Stomach smooth muscle (tissue), 2 donors: ENCODE measurements around the gene WASF3.

Experiments used
- H3K27ac ChIP-seq: one replicate; pipeline ENCODE4 v1.7.0; 2013; ENCODE audit warnings: mild to moderate bottlenecking, low read length, inconsistent platforms
- H3K27me3 ChIP-seq, 2 donors: one replicate each; pipeline ENCODE4 v1.7.0; 2013; ENCODE audit warnings: low read length in 2 of 2; ENCODE audit not compliant: insufficient read depth in 2 of 2, control insufficient read depth in 1 of 2
- H3K36me3 ChIP-seq, 2 donors: one replicate each; pipeline ENCODE4 v1.7.0; 2013; ENCODE audit warnings: low read length in 2 of 2; ENCODE audit not compliant: control insufficient read depth in 2 of 2, insufficient read depth in 2 of 2
- H3K4me1 ChIP-seq: one replicate; pipeline ENCODE4 v1.7.0; 2013; ENCODE audit warnings: low read length; ENCODE audit not compliant: control insufficient read depth, insufficient read depth
- H3K4me3 ChIP-seq, 2 donors: one replicate each; pipeline ENCODE4 v1.7.0; 2013; ENCODE audit warnings: low read length in 2 of 2
- H3K9ac ChIP-seq, 2 donors: one replicate each; pipeline ENCODE4 v1.7.0; 2013; ENCODE audit warnings: low read length in 2 of 2, mild to moderate bottlenecking in 1 of 2
- H3K9me3 ChIP-seq, 2 donors: one replicate each; pipeline ENCODE4 v1.7.0; 2013; ENCODE audit warnings: low read length in 2 of 2; ENCODE audit not compliant: control insufficient read depth in 2 of 2
- donor health status: healthy.
- donor health status: Pancreatic carcinoma.

The WASF3 gene

DNA sequence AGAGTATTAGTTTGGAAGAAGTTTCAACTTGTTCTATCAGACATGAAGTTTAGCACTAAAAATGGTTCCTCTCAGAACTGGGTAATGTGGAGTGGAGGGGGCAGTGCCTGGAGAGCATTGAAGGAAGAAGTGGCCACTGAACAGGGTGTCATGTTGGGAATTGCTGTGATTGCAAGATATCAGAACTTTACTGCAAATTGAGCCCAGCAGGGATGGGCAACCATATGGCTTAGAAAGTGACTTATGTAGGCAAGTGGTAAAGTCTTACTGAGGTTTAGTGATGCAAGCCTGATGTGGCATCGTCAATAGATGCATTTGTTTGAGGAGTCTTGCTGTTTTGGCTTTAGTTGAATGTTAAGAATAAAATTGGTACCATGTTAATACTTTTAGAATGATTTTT lies 31.7 kb downstream of the WASF3 start:
- H3K27me3 ChIP-seq: no peaks in the 10 kb centered on the region
- H3K4me3 ChIP-seq: no peak overlapping the region
- no peaks in the 10 kb centered on the region for H3K36me3 ChIP-seq
- no peaks in the 10 kb centered on the region for H3K4me1 ChIP-seq
- no peak overlapping the region for H3K9ac ChIP-seq
- no peaks in the 10 kb centered on the region for H3K9me3 ChIP-seq
- no peak overlapping the region for H3K27ac ChIP-seq

DNA sequence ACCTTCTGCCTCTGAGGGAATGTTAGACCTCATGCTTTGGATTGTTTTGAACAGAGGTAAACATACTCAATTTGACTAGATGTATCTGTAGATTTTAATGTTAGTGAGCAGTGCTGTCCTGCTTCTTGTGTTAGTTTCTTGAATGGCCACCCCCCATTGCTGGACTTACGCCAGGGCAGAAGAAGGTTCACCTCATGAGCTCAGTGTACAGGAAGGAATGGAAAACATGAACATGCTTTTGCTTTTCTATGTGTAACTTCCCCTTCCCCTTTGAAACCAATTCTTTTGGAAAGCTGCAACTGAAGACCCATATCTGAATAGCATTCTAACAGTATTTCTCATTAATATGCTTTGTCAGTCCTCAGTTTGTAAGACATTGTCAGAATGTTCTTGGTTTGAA lies 32.3 kb downstream of the WASF3 start:
- no peak overlapping the region for H3K9ac ChIP-seq
- no peaks in the 10 kb centered on the region for H3K9me3 ChIP-seq
- no peaks in the 10 kb centered on the region for H3K27me3 ChIP-seq
- H3K36me3 ChIP-seq: no peaks in the 10 kb centered on the region
- H3K4me1 ChIP-seq: no peaks in the 10 kb centered on the region
- no peak overlapping the region for H3K4me3 ChIP-seq
- no peak overlapping the region for H3K27ac ChIP-seq

DNA sequence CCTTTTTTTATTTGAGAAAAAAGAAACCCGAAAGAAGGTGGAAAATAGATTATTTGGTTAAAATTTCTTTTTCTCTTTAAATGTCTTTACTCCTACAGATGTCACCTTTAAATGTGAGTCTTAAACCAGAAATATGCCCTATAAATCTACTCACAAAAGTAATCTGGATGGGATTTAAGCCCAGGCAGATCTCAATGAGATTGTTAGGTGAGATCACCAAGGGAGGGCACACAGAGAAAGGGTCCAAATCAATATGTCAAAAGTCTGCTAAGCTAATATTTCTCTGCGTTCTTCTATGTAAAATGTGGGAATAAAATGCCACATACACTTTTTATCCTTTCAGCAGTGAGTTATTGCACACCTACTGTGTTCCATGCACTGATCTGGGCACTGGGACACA lies 32.9 kb downstream of the WASF3 start:
- Histone ChIP-seq H3K27me3 (no peaks in the 10 kb centered on the region), H3K36me3 (no peaks in the 10 kb centered on the region), H3K27ac (no peak overlapping the region), H3K4me1 (no peaks in the 10 kb centered on the region), H3K4me3 (no peak overlapping the region), H3K9ac (no peak overlapping the region), H3K9me3 (no peaks in the 10 kb centered on the region)

DNA sequence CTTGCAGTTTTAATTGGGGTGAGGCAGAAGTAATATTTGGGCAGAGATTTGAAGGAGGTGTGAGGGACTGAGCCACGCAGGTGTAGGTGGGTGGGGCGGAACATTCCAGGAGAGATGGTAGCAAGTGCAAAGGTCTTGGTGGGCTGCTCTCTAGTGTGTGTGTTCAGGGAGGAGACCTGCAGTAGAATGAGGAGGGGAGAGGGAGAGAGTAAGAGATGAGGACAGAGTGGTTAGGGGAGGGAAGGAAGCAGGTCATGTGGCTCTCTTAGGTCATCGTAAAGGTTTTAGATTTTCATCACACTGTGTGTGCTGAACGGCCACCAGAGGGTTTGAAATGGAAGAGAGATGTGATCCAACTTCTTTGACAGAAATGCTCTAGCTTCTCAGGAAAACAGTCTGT lies 33.5 kb downstream of the WASF3 start:
- Histone ChIP-seq H3K4me1 (no peaks in the 10 kb centered on the region), H3K27ac (no peak overlapping the region), H3K4me3 (no peak overlapping the region), H3K27me3 (no peaks in the 10 kb centered on the region), H3K9me3 (no peaks in the 10 kb centered on the region), H3K9ac (no peak overlapping the region), H3K36me3 (no peaks in the 10 kb centered on the region)

DNA sequence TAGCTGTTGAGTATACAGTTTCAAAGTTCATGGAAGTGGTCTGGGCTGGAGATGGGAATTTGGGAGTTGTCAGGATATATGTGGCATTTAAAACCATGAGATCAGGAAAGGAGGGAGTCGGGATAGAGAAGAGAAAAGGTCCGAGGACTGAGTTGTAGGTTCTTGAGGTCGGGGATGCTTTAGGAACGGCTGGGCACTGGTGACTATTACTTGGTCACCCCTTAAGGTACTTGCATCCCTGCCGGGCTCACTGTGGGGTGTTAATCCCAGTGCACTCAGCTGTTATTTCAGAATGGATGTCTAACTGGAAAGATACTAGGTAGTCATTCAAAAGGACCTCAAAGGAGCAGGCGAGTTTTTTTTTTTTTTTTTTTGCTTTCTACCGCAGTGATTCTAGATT lies 34.2 kb downstream of the WASF3 start:
- H3K9me3 ChIP-seq: peaks cover 0 to 5% of the 10 kb centered on the region in 2 donors
- no peaks in the 10 kb centered on the region for H3K36me3 ChIP-seq
- H3K4me3 ChIP-seq: no peak overlapping the region
- no peak overlapping the region for H3K27ac ChIP-seq
- H3K9ac ChIP-seq: no peak overlapping the region
- H3K27me3 ChIP-seq: no peaks in the 10 kb centered on the region
- no peaks in the 10 kb centered on the region for H3K4me1 ChIP-seq

DNA sequence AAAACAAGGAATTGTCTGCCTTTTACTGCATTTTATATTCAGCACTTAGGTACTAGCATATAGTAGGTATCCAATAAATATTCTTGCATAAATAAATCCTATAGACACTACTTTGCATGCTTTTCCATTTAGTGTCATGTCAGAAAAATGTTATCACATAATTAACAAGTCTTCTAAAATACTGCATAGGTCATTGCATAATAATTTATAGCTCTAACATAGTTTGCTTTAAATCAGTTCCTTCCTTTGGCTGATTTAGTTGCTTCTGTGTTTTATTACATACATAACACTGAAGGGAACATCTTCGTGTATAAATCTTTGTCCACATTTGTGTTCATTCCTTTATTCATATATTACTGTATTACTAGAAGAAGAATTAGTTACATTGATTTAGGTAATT lies 36.2 kb downstream of the WASF3 start:
- Histone ChIP-seq H3K9me3 (peaks cover 0 to 6% of the 10 kb centered on the region in 2 donors), H3K4me3 (no peak overlapping the region), H3K27me3 (no peaks in the 10 kb centered on the region), H3K27ac (no peak overlapping the region), H3K36me3 (no peaks in the 10 kb centered on the region), H3K4me1 (no peaks in the 10 kb centered on the region), H3K9ac (no peak overlapping the region)

DNA sequence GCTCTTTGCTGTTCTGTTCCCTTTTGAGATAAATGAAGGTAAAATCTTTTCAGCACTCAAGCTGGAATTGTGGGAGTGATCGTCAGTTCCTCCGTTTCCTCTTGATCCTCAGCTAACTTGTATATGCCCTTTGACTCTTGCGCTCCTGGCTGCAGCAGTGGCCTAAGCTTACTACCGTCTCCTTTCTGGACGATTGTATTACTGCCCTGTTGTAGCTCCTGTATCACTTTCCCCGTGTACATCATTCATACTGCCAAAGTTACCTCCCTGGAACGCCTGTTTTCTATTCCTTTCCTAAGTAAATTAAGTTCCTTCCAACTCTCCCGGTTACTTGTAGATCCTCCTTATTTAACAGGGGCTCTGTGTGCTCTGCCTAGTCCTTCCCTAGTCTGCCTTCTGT lies 36.9 kb downstream of the WASF3 start:
- Histone ChIP-seq H3K27me3 (no peaks in the 10 kb centered on the region), H3K27ac (no peak overlapping the region), H3K9ac (no peak overlapping the region), H3K4me3 (no peak overlapping the region), H3K9me3 (peaks cover 0 to 6% of the 10 kb centered on the region in 2 donors), H3K36me3 (no peaks in the 10 kb centered on the region), H3K4me1 (no peaks in the 10 kb centered on the region)

DNA sequence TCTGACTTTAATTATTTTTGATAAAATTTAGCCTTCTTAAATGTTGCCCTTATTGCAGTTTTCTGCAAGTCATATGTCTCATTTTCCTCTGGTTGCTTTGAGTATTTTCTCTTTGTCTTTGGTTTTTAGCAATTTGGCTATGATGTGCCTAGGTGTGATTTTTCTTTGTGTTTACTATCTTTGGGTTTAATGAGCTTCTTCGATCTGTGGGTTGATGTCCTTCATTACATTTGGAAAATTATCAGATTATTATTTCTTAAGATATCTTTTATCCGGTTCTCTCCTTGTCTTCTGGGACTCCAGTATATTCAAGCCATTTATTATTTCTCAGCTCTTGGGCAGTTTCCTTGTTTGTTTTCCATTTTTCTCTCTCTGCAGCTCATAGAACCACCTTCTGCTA lies 39.0 kb downstream of the WASF3 start:
- no peak overlapping the region for H3K4me3 ChIP-seq
- H3K4me1 ChIP-seq: peaks cover under 1% of the 10 kb centered on the region
- H3K36me3 ChIP-seq: no peaks in the 10 kb centered on the region
- H3K27ac ChIP-seq: no peak overlapping the region
- H3K9me3 ChIP-seq: peaks cover 0 to 6% of the 10 kb centered on the region in 2 donors
- no peaks in the 10 kb centered on the region for H3K27me3 ChIP-seq
- no peak overlapping the region for H3K9ac ChIP-seq

DNA sequence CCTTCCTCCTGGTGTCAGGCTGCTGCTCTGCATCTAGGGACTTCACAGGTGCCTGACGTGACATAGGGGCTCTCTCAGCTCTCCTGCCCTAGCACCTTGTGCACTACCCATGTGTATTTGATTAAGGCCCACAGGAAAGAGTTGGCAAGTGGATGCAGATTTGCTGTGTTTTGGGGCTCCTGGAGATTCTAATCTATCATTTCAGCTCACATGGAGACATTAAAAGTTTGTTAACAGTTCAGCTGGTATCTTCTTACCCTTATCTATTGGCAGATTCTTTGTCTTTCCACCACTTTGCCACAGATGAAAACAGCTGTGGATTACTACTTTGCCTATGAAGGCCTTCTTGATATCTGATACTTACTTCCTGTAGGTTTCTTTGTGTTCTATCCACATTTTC lies 41.9 kb downstream of the WASF3 start:
- no peak overlapping the region for H3K4me3 ChIP-seq
- H3K27me3 ChIP-seq: no peaks in the 10 kb centered on the region
- no peaks in the 10 kb centered on the region for H3K36me3 ChIP-seq
- H3K9ac ChIP-seq: no peak overlapping the region
- H3K4me1 ChIP-seq: peaks cover 5% of the 10 kb centered on the region
- peaks cover 0 to 6% of the 10 kb centered on the region in 2 donors for H3K9me3 ChIP-seq
- no peak overlapping the region for H3K27ac ChIP-seq

DNA sequence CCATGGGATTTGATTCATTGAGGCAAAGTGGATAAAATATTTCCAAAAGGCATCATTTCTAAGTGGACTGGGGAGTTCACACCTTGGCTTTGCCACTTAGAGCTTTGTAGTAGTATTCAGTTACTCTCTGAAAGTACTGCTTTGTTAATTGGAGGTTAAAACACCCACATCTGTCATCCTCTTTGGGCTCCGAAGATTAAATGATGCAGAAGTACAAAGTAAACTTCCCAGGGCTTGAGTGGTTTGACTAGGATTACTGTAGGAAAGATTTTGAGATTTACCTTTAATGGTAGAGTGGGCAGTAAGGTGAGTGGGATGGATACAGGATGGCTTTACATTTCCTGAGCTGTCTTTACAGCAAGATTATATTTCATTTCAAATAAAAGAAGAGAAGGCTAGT lies 42.4 kb downstream of the WASF3 start:
- Histone ChIP-seq H3K4me3 (no peak overlapping the region), H3K27ac (no peak overlapping the region), H3K4me1 (peaks cover 7% of the 10 kb centered on the region), H3K9me3 (peaks cover 0 to 6% of the 10 kb centered on the region in 2 donors), H3K36me3 (no peaks in the 10 kb centered on the region), H3K27me3 (no peaks in the 10 kb centered on the region), H3K9ac (no peak overlapping the region)

DNA sequence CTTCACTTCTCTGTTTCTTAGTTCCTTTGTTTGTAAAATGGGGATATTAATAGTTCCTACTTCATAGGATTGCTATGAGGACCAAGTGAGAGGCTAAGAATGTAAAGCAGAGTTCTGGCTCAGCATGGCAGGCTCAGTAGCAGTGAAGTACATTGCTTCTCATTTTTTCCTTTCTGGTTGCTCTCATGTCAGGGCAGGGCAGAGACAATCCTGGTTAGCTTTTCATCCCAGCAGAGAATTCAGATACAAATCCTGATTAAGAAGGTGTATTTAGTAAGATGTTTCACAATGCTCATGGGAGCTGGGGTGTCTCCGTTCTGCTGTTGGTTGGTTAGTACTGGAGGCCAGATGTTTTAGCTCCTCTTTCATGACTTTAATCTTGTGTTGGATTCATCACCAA lies 42.9 kb downstream of the WASF3 start:
- H3K36me3 ChIP-seq: no peaks in the 10 kb centered on the region
- H3K4me1 ChIP-seq: peaks cover 9% of the 10 kb centered on the region
- no peak overlapping the region for H3K9ac ChIP-seq
- peaks cover 0 to 6% of the 10 kb centered on the region in 2 donors for H3K9me3 ChIP-seq
- no peaks in the 10 kb centered on the region for H3K27me3 ChIP-seq
- no peak overlapping the region for H3K27ac ChIP-seq
- no peak overlapping the region for H3K4me3 ChIP-seq
